ENCODE measurements around the gene ZBTB20. TPM values are rescaled to one million over a fixed set of nuclear protein-coding genes. Genes with fewer than 3 reads are reported as not detected.

ZBTB20 gene
- total and polyA plus RNA-seq, 2 of the 4 experiments (the other 2 are of a cell fraction): 0.75 to 14.7 TPM

DNA sequence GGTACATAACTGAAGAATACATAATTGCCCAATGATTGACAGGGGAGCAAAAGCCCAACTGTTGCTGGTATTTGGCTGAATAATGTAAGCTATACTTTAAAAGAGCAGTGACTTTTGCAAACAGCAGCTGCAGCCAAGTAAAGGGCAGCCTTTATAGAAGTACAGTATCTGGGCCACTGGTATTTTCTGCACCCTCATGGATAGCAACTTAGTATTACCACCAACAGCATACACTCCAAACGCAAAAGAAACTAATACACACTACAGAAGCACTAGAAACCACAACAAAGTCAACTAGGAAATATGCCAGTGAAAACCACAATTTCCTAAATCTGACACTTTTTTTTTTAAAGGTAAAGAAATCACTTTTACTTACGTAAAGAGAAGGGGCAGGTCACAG, 647.1 kb downstream of the ZBTB20 start:
- Histone ChIP-seq H3K56ac (ENCODE audit: extremely low read depth, insufficient read depth, low read length) (no peak overlapping the region), H3K36me3 (ENCODE audit: control insufficient read depth, insufficient read depth, low read length) (0 out of 2 replicates have a peak, but pooled peaks cover 1% of the 10 kb centered on the region), H3K18ac (ENCODE audit: low read depth, low read length) (no peak overlapping the region), H2AK9ac (replicated peaks; ENCODE audit: low read depth, low read length, poor library complexity) (no peak overlapping the region), H3K9ac (ENCODE audit: low read depth, low read length) (no peak overlapping the region), H3K9me3 (ENCODE audit: control insufficient read depth, insufficient read depth, low read length) (no peaks in the 10 kb centered on the region), H2AK5ac (ENCODE audit: low read depth, low read length) (no peak overlapping the region), H3K4me3 (ENCODE audit: insufficient read depth, low read depth, low read length) (no peak overlapping the region), H4K5ac (ENCODE audit: low read depth, low read length) (no peak overlapping the region), H4K20me1 (ENCODE audit: insufficient read depth, low read length) (peaks cover 8% of the 10 kb centered on the region; the same call in 1 of the 2 replicates), H3K23ac (ENCODE audit: low read depth, low read length) (no peak overlapping the region), H4K8ac (ENCODE audit: low read depth in 2 of 2, low read length in 2 of 2) (no peak overlapping the region), H3K4me1 (ENCODE audit: control insufficient read depth, insufficient read depth, low read length) (peaks cover 10% of the 10 kb centered on the region), H4K91ac (ENCODE audit: insufficient read depth, low read depth, low read length) (no peak overlapping the region), H3K9me1 (ENCODE audit: insufficient read depth, low read length) (peaks cover 17% of the 10 kb centered on the region), H3K14ac (replicated peaks; ENCODE audit: low read depth, low read length) (no peak overlapping the region), H3K27ac (ENCODE audit: insufficient read depth, low read length) (no peak overlapping the region), H2BK120ac (ENCODE audit: low read depth, low read length) (no peak overlapping the region), H3K4ac (ENCODE audit: low read depth, low read length) (no peak overlapping the region), H2AFZ (replicated peaks; ENCODE audit: low read length, poor library complexity) (no peak overlapping the region), H3K4me2 (ENCODE audit: low read depth, low read length) (no peak overlapping the region), H2BK15ac (ENCODE audit: low read depth, low read length) (no peak overlapping the region), H3K79me1 (ENCODE audit: low read depth in 1 of 2, low read length in 2 of 2) (peaks cover 9 to 44% of the 10 kb centered on the region in 2 experiments), H3K27me3 (ENCODE audit: control insufficient read depth, insufficient read depth, low read length) (no peaks in the 10 kb centered on the region), H2BK20ac (ENCODE audit: low read depth, low read length) (no peak overlapping the region), H2BK5ac (ENCODE audit: low read depth, low read length, poor library complexity, severe bottlenecking) (no peak overlapping the region)
- dilution Hi-C loops (cut with HindIII; ENCODE audit: low sequenced_read_pairs, unreplicated experiment) (no loop called here), in situ Hi-C loops (cut with MboI; ENCODE audit: low sequenced_read_pairs) (no loop called here), intact Hi-C loops (cut with micrococcal nuclease) (no loop called here)
- TF ChIP-seq CEBPB (IDR thresholded peaks at IDR 0.05; ENCODE audit: low read depth, low read length): no peak
- no peak for TF ChIP-seq RCOR1 (IDR thresholded peaks at IDR 0.05; ENCODE audit: insufficient replicate concordance, low read length)
- TF ChIP-seq RFX5 (IDR thresholded peaks at IDR 0.05; ENCODE audit: low read depth, low read length): no peak
- TF ChIP-seq MAFK (IDR thresholded peaks at IDR 0.05; ENCODE audit: low read depth, low read length): no peak
- TF ChIP-seq NFE2L2 (IDR thresholded peaks at IDR 0.05; ENCODE audit: low read depth, low read length): no peak
- TF ChIP-seq FOS (IDR thresholded peaks at IDR 0.05; ENCODE audit: low read depth, low read length): no peak
- ChIA-PET POLR2A (ENCODE audit: unreplicated experiment) (no interaction called here), CTCF (interaction anchor here (0.8 to 1.4 kb wide), 4 partner anchors 81 to 119 kb away, joined by 3 read pairs; no protein-coding TSS in a partner anchor)
- no peak for DNase-seq
- no peak for ATAC-seq (ENCODE audit: low read depth)
- no TSS peak for BruUV-seq (replicated peaks)
- no CpG with 5 or more reads among the region's 2 CpGs for WGBS, 2 experiments (ENCODE audit: extremely low coverage in 2 of 2, insufficient read length in 1 of 2)

Measured in IMR-90 (cell line).